ENCODE measurements around the gene PSEN1.

PSEN1 gene

DNA sequence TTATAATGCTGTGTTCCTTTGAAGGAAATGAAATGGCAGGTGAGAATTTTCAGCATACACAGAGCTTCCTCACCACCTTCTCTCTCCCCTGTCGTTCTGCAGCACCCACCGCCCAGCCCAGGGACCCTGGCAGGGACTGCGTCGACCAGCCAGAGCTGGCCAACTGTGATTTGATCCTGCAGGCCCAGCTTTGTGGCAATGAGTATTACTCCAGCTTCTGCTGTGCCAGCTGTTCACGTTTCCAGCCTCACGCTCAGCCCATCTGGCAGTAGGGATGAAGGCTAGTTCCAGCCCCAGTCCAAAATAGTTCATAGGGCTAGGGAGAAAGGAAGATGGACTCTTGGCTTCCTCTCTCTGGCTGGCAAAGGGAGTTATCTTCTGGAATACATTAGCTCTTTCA is 136.1 kb downstream of the PSEN1 start:
- DNase-seq (ENCODE audit: low spot score): no peak

More for the DNA sequence above, 136.1 kb downstream of the PSEN1 start:
- no peak for FAIRE-seq
